Measurements from ENCODE around the gene IYD.
"Not testable (repeated sequence)": the region's sequence is repeated elsewhere in the genome, so short reads cannot be mapped to it uniquely, and the experiment has no call there.

The IYD gene

DNA sequence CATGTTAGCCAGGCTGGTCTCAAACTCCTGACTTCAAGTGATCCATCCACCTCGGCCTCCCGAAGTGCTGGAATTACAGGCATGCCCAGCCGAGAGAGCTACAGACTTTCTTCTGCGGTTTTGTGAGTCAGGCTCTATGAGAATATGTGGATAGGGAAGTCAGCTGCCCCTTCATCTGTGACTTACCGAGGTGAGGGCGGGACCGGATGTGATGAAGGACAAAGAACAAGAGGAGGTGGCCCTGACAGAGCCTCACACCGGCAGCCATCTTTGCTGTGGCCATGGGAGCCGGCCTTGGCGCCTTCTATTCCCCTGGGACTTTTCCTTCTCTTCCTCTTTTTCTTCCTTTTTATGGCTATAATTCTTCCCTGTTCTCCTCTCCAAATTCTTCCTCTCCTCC is 67.0 kb downstream of the IYD start:
- no peak for DNase-seq

- DNase-seq: no peak
These were observed 70.6 kb downstream of the IYD start for GRCh38 chr6:150439373-150439772.

GRCh38 chr6:150443621-150444020 is 74.8 kb downstream of the IYD start:
- no peak for DNase-seq

DNA sequence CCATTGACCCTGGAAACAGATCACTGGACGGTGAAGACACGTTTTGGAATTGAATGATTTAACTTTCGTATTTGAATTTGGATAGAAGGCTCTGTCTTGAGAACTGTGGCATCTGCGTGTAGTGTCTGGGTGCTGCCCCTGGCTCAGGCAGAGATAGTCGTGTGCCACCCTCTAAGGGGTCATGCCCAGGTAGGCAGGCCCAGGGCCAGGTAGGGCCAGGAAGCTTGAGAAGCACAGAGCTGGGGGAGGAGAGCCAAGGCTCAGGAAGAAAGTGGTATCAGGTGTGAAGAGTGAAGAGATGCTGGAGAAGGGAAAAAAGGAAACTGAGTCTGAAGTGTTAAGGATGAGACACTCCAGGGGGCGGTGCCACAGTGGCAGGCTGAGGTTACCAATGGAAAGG is 75.5 kb downstream of the IYD start:
- DNase-seq: no peak

DNA sequence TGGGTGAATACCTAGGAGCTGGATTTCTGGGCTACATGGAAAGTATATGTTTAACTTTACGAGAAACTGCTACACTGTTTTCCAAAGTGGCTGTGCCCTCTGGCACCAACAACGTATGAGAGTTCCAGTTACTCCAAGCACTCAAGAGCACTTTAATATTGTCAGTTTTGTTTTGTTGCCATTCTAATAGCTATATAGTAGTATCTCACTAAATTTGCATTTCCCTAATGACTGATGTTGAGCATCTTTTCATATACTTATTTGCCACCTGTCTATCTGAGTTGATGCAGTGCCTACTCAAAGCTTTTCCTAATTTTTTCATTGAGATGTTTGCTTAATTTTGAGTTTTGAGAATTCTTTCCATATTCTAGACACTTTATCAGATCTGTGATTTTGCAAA is 76.7 kb downstream of the IYD start:
- DNase-seq: no peak

GRCh38 chr6:150448221-150448620 is 79.4 kb downstream of the IYD start:
- DNase-seq: no peak

GRCh38 chr6:150449055-150449454 is 80.2 kb downstream of the IYD start:
- DNase-seq: not testable (repeated sequence)

DNA sequence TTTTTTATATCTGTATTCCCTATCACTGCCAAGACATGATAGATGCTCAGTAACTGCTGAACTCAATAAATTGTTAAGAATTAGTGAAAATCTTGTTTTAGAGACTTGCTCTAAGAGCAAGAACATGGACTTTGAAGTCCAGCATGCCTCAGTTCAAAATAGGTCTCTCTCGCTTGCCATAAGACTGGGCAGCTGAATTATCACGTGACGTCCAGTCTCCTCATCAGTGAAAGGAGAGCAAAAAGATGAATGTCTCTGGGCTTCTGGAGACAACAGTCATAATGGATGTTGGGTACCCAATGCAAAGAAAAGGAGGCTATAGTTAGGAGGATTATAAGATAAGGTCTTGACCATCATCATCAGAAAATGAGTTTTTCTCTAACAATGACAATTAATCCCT is 82.1 kb downstream of the IYD start:
- DNase-seq: no peak

GRCh38 chr6:150451807-150452427 is 83.1 kb downstream of the IYD start:
- DNase-seq: no peak

- DNase-seq: no peak
These were observed 83.8 kb downstream of the IYD start for GRCh38 chr6:150452428-150453243.

- no peak for DNase-seq
These were observed 84.5 kb downstream of the IYD start for GRCh38 chr6:150453357-150453756.
